K562 (cell line): Measurements from ENCODE around the gene GRB2. TPM values are rescaled to one million over a fixed set of nuclear protein-coding genes. Genes with fewer than 3 reads are reported as not detected.

Source experiments
- ATAC-seq: fragments of 200-7000 bp; cut with Tn5 transposase; 3 replicates; pipeline ENCODE4 v1.9.1; 2020; ENCODE audit warnings: moderate library complexity
- BruUV-seq: library from RNA; stranded (reverse); fragments of 400-500 nt; replicated peaks from 2 replicates; lab custom pipeline; 2021; lab: Mats Ljungman, UMichigan
- CTCF ChIA-PET: fragments of 300-600 bp; formaldehyde crosslinking; extraction: SDS; loops from one replicate; lab custom pipeline; 2021; ENCODE audit warnings: low intra/inter-chr PET ratio; lab: Yijun Ruan, JAX
- POLR2A ChIA-PET: fragments of 300-600, 350-650 bp; sonication (Branson Sonifier 250); formaldehyde crosslinking; extraction: SDS; loops from one replicate; lab custom pipeline; 2021; ENCODE audit warnings: antibody characterized with exemption, inconsistent platforms; lab: Yijun Ruan, JAX
- DNase-seq, 4 experiments: peaks; one replicate each; pipeline versions ENCODE4 v3.0.0 to v3.0.0-alpha.2; 2011 to 2018; ENCODE audit warnings: low spot score in 3 of 4, mixed read lengths in 3 of 4; ENCODE audit errors: extremely low read depth in 1 of 4
- FAIRE-seq: peaks from 2 replicates; lab custom pipeline; 2011; peaks lifted over from hg19 to GRCh38; lab: Jason Lieb, UNC
- H2AFZ ChIP-seq: 2 replicates; pipeline ENCODE4 v1.6.0; 2011; ENCODE audit warnings: low read depth, low read length, control low read depth, inconsistent platforms
- H3K27ac ChIP-seq: fragments of 200-600 bp; 3 replicates; pipeline ENCODE4 v1.8.0; 2011; ENCODE audit warnings: low read depth, mild to moderate bottlenecking, control low read depth, inconsistent platforms, low read length, moderate library complexity, mixed read lengths; ENCODE audit errors: extremely low read depth
- H3K27me3 ChIP-seq, 2 experiments: fragments of 300-600 bp in 1 of 2; 2 replicates in 1 of 2; 3 replicates in 1 of 2; pipeline versions ENCODE4 v1.6.0 to v1.8.0; 2011; ENCODE audit warnings: inconsistent platforms in 2 of 2, low read length in 2 of 2, mild to moderate bottlenecking in 1 of 2, mixed read lengths in 1 of 2, moderate library complexity in 1 of 2; ENCODE audit not compliant: control insufficient read depth in 2 of 2, insufficient read depth in 2 of 2
- H3K36me3 ChIP-seq: fragments of 300-600 bp; 3 replicates; pipeline ENCODE4 v1.8.0; 2011; ENCODE audit warnings: mild to moderate bottlenecking, low read length, inconsistent platforms; ENCODE audit not compliant: control insufficient read depth, insufficient read depth
- H3K4me1 ChIP-seq, 2 experiments: fragments of 200-600 bp in 1 of 2; replicated peaks in 1 of 2; 2 replicates in 1 of 2; 3 replicates in 1 of 2; pipeline versions ENCODE4 v1.5.1 to v1.8.0; 2011; ENCODE audit warnings: inconsistent platforms in 2 of 2, low read length in 2 of 2, mild to moderate bottlenecking in 1 of 2, mixed read lengths in 1 of 2, moderate library complexity in 1 of 2; ENCODE audit not compliant: control insufficient read depth in 2 of 2, insufficient read depth in 2 of 2
- H3K4me2 ChIP-seq: 2 replicates; pipeline ENCODE4 v1.6.1; 2011; ENCODE audit warnings: low read length, control low read depth, inconsistent platforms, mixed read lengths; ENCODE audit not compliant: insufficient read depth
- H3K4me3 ChIP-seq: fragments of 200-600 bp; sonication (generic), shearing (Covaris generic); 2 replicates; pipeline ENCODE4 v1.5.1; 2016; ENCODE audit warnings: control low read depth, inconsistent platforms
- H3K79me2 ChIP-seq: fragments of 200-600 bp; 3 replicates; pipeline ENCODE4 v1.8.0; 2011; ENCODE audit warnings: low read length, inconsistent platforms; ENCODE audit not compliant: control insufficient read depth, insufficient read depth
- H3K9ac ChIP-seq, 2 experiments: 2 replicates each; pipeline versions ENCODE4 v1.6.0 to v1.6.1; 2011; ENCODE audit warnings: low read depth in 2 of 2, low read length in 2 of 2, control low read depth in 1 of 2, inconsistent platforms in 1 of 2, mild to moderate bottlenecking in 1 of 2, mixed read lengths in 1 of 2; ENCODE audit not compliant: insufficient read depth in 1 of 2
- H3K9me1 ChIP-seq: one replicate; pipeline ENCODE4 v1.6.0; 2011; ENCODE audit warnings: inconsistent platforms, mild to moderate bottlenecking, low read length, moderate library complexity; ENCODE audit not compliant: control insufficient read depth, insufficient read depth
- H3K9me3 ChIP-seq: replicated peaks from 2 replicates; pipeline ENCODE4 v1.5.1; 2011; ENCODE audit warnings: low read depth, low read length, inconsistent platforms; ENCODE audit not compliant: control insufficient read depth, insufficient read depth
- H4K20me1 ChIP-seq: replicated peaks from 2 replicates; pipeline ENCODE4 v1.6.1; 2011; ENCODE audit warnings: low read length, inconsistent platforms, mixed read lengths; ENCODE audit not compliant: control insufficient read depth, insufficient read depth
- ARID2 ChIP-seq: fragments of 450-650 bp; IDR thresholded peaks from 2 replicates; pipeline ENCODE4 v1.6.1; 2017; ENCODE audit warnings: antibody characterized with exemption, mild to moderate bottlenecking
- BHLHE40 ChIP-seq: IDR thresholded peaks from 2 replicates; pipeline ENCODE4 v1.6.1; 2011; ENCODE audit warnings: low read length, improper control_type of control experiment
- CHAMP1 ChIP-seq: fragments of 450-650 bp; IDR thresholded peaks from 2 replicates; pipeline ENCODE4 v1.6.1; 2016; ENCODE audit warnings: mild to moderate bottlenecking
- ELK1 ChIP-seq: sonication (generic); formaldehyde crosslinking; IDR thresholded peaks from 2 replicates; pipeline ENCODE4 v1.8.1; 2022; ENCODE audit warnings: missing genetic modification reagents
- EZH2 ChIP-seq: IDR thresholded peaks from 2 replicates; pipeline ENCODE4 v1.6.1; 2012; ENCODE audit warnings: low read depth, mild to moderate bottlenecking, inconsistent platforms, low read length, borderline replicate concordance
- FOXJ2 ChIP-seq: fragments of 200-800 bp; sonication (Bioruptor generic); IDR thresholded peaks from 2 replicates; pipeline ENCODE4 v1.6.1; 2016; ENCODE audit warnings: missing genetic modification characterization, missing compliant biosample characterization
- GTF2A2 ChIP-seq: IDR thresholded peaks from 2 replicates; pipeline ENCODE4 v1.6.1; 2016; ENCODE audit warnings: mild to moderate bottlenecking, missing genetic modification characterization, missing compliant biosample characterization
- HNRNPH1 ChIP-seq: fragments of 200-400 bp; formaldehyde crosslinking; optimal IDR thresholded peaks from 2 replicates; pipeline ENCODE3; 2017; ENCODE audit warnings: low read depth, mild to moderate bottlenecking, low read length, moderate library complexity
- LARP7 ChIP-seq: fragments of 450-650 bp; IDR thresholded peaks from 2 replicates; pipeline ENCODE4 v1.6.1; 2016
- MIER1 ChIP-seq: fragments of 450-650 bp; IDR thresholded peaks from 2 replicates; pipeline ENCODE4 v1.6.1; 2016; ENCODE audit warnings: antibody characterized with exemption, mild to moderate bottlenecking, low read depth
- NR2C2 ChIP-seq, 2 experiments: fragments of 200-800 bp in 1 of 2; sonication (Bioruptor generic) in 1 of 2; sonication (generic) in 1 of 2; formaldehyde crosslinking in 1 of 2; IDR thresholded peaks; 2 replicates each; pipeline versions ENCODE4 v1.6.1 to v1.8.0; 2016 to 2022; ENCODE audit warnings: mild to moderate bottlenecking in 1 of 2, missing compliant biosample characterization in 1 of 2, missing genetic modification characterization in 1 of 2, missing genetic modification reagents in 1 of 2
- POLR2A ChIP-seq: fragments of 450-650 bp; conservative IDR thresholded peaks from 2 replicates; pipeline ENCODE4 v1.6.1; 2016
- POLR2B ChIP-seq: fragments of 450-650 bp; IDR thresholded peaks from 2 replicates; pipeline ENCODE4 v1.6.1; 2018; ENCODE audit warnings: low read depth; ENCODE audit not compliant: partially characterized antibody
- RBM22 ChIP-seq: fragments of 200-400 bp; formaldehyde crosslinking; IDR thresholded peaks from 2 replicates; pipeline ENCODE4 v1.6.1; 2018; ENCODE audit warnings: low read length, low read depth; ENCODE audit not compliant: poor library complexity, severe bottlenecking
- RHOXF2B ChIP-seq: fragments of 250-450 bp; sonication (Bioruptor Pico); conservative IDR thresholded peaks from 2 replicates; pipeline ENCODE4 v1.5.1; 2021
- SPI1 ChIP-seq: IDR thresholded peaks from 2 replicates; pipeline ENCODE4 v1.6.1; 2011; ENCODE audit warnings: low read depth, low read length, control low read depth, borderline replicate concordance
- ZNF76 ChIP-seq: fragments of 250-450 bp; sonication (Bioruptor Pico); IDR thresholded peaks from 2 replicates; pipeline ENCODE4 v1.4.0; 2020; ENCODE audit warnings: mild to moderate bottlenecking, moderate library complexity, borderline replicate concordance
- WGBS: fragments of 100-300 bp; shearing (Covaris generic); methylation state at CpG from one replicate; pipeline ENCODE4 v1.1.6; 2016; ENCODE audit warnings: low coverage, mixed read lengths; ENCODE audit not compliant: insufficient coverage; ENCODE audit errors: missing lambda C conversion rate; 5-methylcytosine and 5-hydroxymethylcytosine counted together
- in situ Hi-C: fragments of 300-500 bp; cut with MboI; formaldehyde crosslinking; loops from 4 replicates; pipeline ENCODE4 v1.15.0; 2018; ENCODE audit warnings: inconsistent platforms, mixed read lengths
- intact Hi-C: fragments of 100-400 bp; cut with micrococcal nuclease; formaldehyde crosslinking; loops from 2 replicates; pipeline ENCODE4 v1.14.2; 2022
- polyA plus RNA-seq, 8 experiments: library from polyadenylated mRNA; depleted of rRNA in 4 of 8; stranded (reverse) in 5 of 8; unstranded in 3 of 8; fragments of >200 nt; fragmentation: Nextera tagmentation in 2 of 8; fragmentation: Illumina TruSeq in 1 of 8; extraction: Ambion mirVana in 2 of 8; extraction: Trizol in 1 of 8; gene quantifications; 2 replicates each; pipeline versions ENCODE4 v1.2.1 to v1.2.3, GENCODE V29; 2011 to 2014; ENCODE audit warnings: inconsistent platforms in 1 of 8, missing spikeins in 1 of 8
- total RNA-seq, 7 experiments: library from RNA; depleted of rRNA in 6 of 7; stranded (reverse); fragments of >200 nt in 6 of 7; fragmentation: Illumina TruSeq in 2 of 7; extraction: Trizol in 2 of 7; gene quantifications; 2 replicates each; pipeline versions ENCODE4 v1.2.1 to v1.2.3, GENCODE V29; 2011 to 2021; ENCODE audit warnings: low replicate concordance in 1 of 7

The GRB2 gene
- total and polyA plus RNA-seq, 9 of the 15 experiments (the other 6 are each of a cell fraction or from before 2014, with no cell fraction given): 57.2 to 136 (median 84.8) TPM

GRCh38 chr17:75404223-75404730 lies 1.2 kb downstream of the GRB2 start:
- peak; percentile 88 for FAIRE-seq
- H3K27ac ChIP-seq: peak overlapping the region; percentile 84
- ATAC-seq: peak; percentile 70
- intact Hi-C loops: loop anchor here (1.0 to 2.0 kb wide), 2 partner anchors 81 to 115 kb away; partner anchors contain the start of gene SLC25A19
- peak; percentile 40 to 84 (median 61) for DNase-seq
- peak overlapping the region; percentile 90 for H3K4me3 ChIP-seq
- H3K79me2 ChIP-seq: peaks cover 61% of the 10 kb centered on the region
- peaks cover 12 to 15% of the 10 kb centered on the region in 2 experiments; a peak in 3 of 5 replicates for H3K4me1 ChIP-seq
- peaks cover 12% of the 10 kb centered on the region; the same call in 2 of the 3 replicates for H3K36me3 ChIP-seq
- ChIA-PET POLR2A (interaction anchor here (0.6 to 2.8 kb wide), 6 partner anchors 8 to 456 kb away, joined by 3 to 17 read pairs (median 4); no protein-coding TSS in a partner anchor), CTCF (interaction anchor here (0.6 to 3.3 kb wide), 6 partner anchors 78 to 164 kb away, joined by 3 to 24 read pairs (median 3); no protein-coding TSS in a partner anchor)
- H3K27me3 ChIP-seq: no peaks in the 10 kb centered on the region; a peak in 1 of 5 replicates
- TSS peak; percentile 50 for BruUV-seq
- no peaks in the 10 kb centered on the region for H3K9me3 ChIP-seq
- peak overlapping the region; percentile 85 for H2AFZ ChIP-seq
- H3K4me2 ChIP-seq: peak overlapping the region; percentile 95
- no peaks in the 10 kb centered on the region; the same call in none of the 2 replicates for H4K20me1 ChIP-seq
- in situ Hi-C loops: no loop called here
- 0% methylated on average over 15 of the region's 15 CpGs for WGBS
- H3K9ac ChIP-seq: peak overlapping the region; percentile 84 to 97
- H3K9me1 ChIP-seq: no peaks in the 10 kb centered on the region
- TF ChIP-seq ELK1 (CRISPR knock-in tag): no peak
- peak; percentile 72; the same call in 1 of the 2 replicates for TF ChIP-seq SPI1
- TF ChIP-seq HNRNPH1: no peak
- no peak for TF ChIP-seq RBM22
- TF ChIP-seq ZNF76 (CRISPR knock-in tag): no peak
- no peak; the same call in 1 of the 2 replicates for TF ChIP-seq MIER1
- TF ChIP-seq RHOXF2B (CRISPR knock-in tag): no peak
- no peak for TF ChIP-seq FOXJ2 (tag)
- TF ChIP-seq LARP7: no peak
- TF ChIP-seq GTF2A2 (tag): no peak
- no peak for TF ChIP-seq BHLHE40
- TF ChIP-seq POLR2A: no peak
- no peak for TF ChIP-seq EZH2
- no peak for TF ChIP-seq NR2C2 (CRISPR knock-in tag; IDR thresholded peaks at IDR 0.05)
- 0 out of 2 replicates have a peak, but pooled peaks have one; percentile 12 for TF ChIP-seq NR2C2 (tag; IDR thresholded peaks at IDR 0.05)
- TF ChIP-seq ARID2: no peak; the same call in none of the 2 replicates
- TF ChIP-seq CHAMP1: no peak
- TF ChIP-seq POLR2B: no peak
